ENCODE results near the gene ONECUT3.
"Not testable (repeated sequence)": the region's sequence is repeated elsewhere in the genome, so short reads cannot be mapped to it uniquely, and the experiment has no call there.

The ONECUT3 gene

DNA sequence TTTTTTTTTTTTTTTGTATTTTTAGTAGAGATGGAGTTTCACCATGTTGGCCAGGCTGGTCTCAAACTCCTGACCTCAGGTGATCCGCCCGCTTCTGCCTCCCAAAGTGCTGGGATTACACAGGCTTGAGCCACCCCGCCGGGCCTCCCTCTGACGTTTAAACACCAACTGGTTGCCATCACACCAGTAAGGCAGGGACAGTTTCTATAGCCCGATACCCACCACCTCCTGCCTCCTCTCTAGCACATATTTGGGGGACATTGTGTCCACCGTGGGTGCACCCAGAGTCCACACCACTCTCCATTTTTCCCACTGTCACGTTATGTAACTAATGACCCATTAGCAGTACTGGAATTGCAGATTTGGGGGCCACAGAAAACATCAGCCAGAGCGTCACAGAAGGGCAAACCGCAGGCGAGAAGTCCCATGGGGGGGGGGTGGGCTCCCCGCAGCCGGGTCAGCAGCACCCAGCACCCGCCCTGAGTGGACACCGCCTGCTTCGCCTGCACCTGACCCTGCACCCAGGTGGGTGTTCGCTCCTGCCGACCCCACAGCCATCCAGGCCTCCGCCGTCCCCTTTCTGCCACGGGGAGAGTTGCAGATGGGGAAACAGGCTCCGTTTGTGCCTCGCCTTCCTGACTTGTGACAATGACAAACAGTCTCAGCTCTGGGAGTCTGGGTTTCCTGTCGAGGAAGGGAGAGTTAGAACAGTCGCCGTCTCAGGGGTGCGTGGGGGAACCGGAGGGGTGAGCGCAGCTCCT is 3.6 kb downstream of the ONECUT3 start:
- DNase-seq = no peak

DNA sequence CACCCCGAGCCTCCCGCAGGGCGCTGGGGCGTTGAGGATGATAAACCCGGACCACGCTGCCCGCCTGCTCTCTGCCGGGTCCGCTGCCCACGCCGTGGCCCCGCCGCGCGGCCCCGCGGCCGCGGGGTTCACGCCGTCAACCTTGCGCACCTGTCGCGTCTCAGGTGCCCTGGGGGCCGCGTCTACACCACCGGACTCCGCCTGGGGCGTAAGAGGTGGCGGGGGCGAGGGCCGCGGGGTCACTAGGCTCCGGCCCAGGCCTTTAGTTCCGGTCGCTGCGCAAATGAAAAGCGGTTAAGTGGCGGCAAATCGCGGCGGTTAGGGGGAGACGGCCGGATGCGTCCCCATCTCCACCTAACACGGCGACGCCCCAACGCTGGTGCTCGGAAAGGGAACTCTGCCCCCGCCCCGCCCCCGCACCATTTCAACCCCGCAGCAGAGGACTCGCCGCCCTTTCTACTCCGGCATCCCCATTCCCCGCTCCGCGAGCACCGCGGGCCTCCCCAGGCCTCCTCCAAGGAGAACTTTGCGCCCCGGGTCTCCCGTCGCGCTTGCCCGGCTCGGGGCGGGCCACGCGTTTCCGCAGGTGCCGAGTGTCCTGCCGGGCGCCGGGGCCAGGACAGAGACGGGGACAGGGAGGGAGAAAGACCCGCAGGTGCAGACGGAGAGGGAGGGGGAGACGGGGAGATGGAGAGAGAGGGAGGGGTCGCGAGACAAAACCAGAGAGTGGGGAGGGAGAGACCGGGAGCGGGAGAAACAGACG is 4.3 kb downstream of the ONECUT3 start:
- DNase-seq = no peak

DNA sequence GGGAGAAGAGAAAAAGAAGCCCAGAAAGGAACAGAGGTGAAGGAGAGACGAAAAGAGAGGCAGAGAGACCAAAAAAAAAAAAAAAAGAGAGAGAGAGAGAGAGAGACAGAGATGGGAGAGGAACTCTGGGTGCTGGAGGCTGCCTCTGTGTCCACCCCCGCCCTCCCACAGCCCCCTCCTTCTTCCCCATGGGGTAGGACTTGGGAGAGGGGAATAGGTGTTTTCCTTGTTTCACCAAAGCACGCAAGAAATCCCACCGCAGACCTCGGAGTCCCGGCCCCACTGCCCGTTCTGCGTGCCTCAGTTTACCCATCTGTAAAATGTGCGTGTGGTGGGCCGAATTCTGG is 4.9 kb downstream of the ONECUT3 start:
- no peak for DNase-seq

DNA sequence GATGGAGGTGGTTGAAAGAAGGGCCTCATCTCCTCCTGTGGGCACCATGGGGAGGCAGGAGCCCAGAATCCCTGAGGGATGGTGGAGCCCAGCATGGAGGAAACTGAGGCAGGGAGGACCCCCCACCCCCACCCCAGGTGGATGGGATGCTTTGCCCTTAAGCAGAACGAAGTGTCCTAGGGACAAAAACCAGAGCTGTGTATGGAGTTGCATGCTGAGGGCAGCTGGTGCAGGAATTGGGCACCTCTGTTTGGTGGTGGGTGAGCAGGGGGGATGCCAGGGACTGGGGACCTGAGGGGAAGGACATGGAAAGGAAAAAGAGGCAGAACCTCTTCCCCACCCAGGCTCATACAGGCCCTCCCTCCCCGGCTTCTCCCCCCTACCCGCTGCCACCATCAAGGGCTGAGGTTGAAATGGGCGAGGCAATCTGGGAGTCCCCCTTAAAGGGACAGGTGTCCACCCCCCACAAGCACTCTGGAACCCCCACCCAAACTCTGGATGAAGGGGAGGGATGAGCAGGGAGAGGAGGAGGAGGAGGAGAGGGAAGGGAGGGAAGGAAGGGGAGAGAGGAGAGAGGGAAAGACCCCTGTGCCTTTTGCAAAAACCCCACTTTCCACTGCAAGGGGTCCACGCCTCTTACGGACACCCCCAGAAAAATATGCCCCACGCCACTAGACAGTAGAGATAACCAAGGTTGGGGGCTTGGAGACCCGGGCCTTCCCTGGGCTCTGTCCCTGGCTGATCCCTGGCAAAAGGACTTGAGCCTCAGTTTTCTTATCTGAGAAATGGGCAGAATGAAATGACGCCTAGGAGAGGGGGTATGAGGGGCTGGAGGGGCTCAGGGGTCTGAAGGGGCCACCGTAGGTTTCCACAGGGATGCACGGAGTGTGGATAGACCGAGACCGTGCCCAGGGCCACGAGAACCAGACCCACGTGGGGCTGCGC is 5.9 kb downstream of the ONECUT3 start:
- no peak for DNase-seq

DNA sequence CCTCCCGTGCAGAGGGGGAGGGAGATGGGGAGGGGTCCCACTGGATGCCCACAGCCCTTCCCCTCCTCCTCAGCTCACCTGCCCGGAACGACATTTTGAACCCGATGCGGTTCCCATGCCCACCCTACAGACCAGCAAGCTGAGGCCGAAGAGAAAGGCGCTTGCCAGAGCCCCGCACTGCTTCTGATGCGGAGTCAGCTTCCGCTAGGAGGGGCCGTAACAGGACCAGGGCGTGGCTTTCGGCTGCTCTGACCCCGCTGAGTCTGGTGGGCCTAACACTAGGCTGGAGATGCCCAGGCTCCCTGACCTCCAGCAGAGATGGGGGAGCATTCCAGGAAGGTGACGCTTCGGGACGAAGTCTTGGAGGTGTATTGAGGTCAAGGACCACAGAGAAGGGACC is 6.7 kb downstream of the ONECUT3 start:
- DNase-seq = no peak

DNA sequence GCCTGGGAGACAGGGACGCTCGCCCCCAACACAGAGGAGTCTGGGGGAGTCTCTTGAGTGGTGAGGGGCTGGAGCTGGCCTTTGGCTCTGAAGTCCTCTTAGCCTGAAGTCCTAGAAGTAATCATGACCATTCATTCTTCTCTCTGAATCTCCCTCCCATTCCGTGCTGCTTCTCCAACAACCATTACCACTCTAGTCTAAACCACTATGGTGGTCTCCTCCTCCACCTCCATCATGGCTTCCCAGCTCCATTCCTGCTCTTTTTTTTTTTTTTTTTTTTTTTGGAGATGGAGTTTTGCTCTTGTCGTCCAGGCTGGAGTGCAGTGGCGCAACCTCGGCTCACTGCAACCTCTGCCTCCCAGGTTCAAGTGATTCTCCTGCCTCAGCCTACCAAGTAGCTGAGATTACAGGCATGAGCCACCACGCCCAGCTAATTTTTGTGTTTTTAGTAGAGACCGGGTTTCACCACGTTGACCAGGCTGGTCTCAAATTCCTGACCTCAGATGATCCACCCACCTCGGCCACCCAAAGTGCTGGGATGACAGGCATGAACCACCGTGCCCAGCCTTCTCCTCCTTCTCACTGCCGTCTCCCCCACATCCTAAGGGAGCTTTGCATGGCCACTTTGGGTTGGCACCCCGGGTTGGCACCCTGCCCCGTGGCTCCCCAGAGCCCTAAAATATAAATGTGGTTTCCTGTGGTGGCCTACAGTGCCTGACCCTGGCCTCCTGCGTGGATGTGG is 7.7 kb downstream of the ONECUT3 start:
- DNase-seq = not testable (repeated sequence)

DNA sequence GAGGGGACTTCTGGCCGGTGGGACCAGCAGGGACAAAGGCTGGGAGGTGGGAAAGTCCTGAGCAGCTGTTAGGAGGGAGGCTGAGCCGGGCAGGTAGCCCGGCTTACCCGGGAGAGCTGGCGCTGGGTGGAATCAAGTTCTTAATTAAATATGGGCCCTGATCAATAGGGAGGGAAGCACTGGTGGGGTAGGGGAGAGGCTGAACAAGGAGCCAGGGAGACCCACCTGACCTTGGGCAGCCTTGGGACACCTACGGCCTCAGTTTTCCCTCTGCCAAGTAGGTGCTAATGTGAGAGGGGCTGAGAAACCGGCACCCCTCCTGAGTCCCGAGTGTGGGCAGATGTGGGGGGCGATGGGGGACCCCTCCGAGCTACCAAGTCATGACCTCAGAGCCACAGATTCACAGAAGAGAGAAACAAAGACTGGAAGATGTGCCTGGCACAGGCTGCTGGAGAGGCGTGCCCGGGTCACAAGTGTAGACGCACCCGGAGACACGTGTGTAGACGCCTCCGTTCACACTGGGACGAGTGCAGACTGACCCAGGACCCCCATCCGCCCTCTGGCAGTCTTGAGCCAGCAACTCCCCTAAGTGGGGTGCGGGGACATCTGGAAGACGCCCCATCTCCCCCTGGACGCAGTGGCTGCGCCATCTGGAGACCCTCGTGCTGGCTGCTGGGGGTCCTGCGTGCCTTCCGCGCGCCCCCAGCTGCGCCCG is 8.4 kb downstream of the ONECUT3 start:
- DNase-seq = no peak

DNA sequence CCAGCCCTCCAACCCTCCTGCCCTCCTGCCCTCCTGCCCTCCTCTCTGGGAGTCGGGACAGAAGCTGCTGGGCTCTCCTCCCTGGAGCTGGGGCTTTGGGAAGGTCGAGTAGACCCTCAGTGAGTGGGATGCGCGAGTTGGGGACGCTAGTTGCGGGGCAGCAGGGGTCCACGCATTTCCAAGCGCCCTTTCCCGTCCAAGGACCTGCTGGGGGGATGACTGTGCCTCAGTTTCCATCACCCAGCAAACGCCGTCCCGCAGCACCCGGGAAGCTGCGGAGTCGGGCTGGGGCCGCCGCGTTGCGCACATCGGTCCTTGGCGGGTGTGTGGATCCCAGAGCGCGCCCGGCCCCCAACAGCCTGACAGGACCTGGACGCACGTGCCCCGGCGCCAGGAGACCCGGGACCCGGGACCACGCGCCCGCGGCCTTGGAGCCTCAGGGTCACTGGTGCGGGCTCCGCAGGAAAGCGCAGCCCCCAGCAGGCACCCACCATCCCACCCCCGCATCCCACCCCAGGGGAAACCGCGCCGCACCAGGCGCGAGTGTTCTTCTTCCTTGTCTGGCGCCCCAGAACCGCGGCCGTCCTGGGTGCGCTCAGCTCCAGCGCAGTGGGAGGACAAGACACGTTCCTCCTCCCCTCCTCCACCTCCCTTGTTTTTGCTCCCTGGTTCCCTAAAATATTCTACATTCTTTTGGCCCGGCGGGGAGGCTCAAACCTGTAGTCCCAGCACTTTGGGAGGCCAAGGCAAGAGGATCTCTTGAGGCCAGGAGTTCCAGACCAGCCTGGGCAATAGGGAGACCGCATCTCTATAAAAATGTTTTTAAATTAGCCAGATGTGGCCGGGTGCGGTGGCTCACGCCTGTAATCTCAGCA is 9.2 kb downstream of the ONECUT3 start:
- DNase-seq = no peak

DNA sequence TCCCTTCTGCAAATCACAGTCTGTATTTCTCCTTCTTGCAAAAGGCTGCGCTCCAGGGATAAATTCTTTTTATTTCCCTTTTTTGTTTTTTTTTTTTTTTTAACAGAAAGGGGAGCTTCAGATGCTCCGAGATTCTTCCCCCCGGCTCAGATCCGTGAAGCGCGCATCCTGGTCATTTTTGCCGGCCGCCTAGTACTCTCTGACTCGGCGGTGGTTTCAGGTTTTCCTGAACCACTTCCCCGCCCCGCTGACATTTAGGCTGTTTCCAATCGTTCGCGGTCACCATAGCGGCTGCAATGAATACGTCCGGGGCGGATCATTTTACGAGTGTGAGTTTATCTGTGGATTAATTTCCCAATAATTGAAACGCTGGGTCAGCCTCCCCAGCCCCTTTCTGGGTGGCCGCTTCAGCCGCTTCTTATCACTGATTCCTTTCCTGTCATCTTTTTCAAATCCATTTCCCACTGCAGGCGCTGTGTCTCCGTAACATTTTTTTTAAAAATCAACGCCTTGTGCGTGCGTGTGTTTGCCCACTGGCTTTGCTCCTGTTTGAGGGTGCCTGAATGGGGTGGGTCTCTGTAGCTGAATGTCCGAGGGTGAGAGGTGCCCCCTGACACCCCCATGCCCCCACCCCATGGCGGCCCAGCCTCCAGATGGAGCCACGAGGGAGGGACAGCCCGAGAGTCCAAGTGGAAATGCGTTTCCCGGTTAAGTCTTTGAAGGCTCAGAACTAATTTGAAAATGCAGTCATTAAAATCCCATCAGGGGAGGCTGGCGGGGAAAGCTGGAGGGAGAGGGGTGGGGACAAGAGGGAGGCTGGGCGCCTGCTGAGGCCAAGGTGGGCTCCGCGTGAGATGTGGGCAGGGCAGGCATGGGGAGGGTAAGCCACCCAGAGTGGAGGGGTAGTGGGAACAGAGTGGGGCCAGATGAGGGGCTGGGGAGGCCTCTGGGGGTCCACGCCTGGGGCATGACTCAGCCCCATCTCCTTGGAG is 10.6 kb downstream of the ONECUT3 start:
- no peak for DNase-seq

DNA sequence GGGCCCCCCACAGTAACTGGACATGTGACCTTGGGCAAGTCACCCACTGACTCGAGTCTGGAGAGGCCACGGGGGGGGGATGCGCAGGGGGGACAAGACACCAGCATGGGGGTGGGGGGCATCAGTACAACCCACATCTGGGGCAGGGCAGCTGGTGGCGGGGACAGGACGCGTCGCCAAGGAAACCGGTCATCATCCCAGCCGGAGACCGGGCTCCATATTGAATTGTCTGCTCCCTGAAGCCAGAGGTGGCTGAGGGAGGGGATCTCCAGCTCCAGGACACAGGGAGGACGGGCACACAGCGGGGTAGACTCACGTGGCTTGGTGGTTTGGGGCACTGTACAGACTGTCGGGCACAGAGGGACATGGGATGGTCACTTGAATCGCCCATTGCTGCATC is 11.4 kb downstream of the ONECUT3 start:
- DNase-seq = no peak

DNA sequence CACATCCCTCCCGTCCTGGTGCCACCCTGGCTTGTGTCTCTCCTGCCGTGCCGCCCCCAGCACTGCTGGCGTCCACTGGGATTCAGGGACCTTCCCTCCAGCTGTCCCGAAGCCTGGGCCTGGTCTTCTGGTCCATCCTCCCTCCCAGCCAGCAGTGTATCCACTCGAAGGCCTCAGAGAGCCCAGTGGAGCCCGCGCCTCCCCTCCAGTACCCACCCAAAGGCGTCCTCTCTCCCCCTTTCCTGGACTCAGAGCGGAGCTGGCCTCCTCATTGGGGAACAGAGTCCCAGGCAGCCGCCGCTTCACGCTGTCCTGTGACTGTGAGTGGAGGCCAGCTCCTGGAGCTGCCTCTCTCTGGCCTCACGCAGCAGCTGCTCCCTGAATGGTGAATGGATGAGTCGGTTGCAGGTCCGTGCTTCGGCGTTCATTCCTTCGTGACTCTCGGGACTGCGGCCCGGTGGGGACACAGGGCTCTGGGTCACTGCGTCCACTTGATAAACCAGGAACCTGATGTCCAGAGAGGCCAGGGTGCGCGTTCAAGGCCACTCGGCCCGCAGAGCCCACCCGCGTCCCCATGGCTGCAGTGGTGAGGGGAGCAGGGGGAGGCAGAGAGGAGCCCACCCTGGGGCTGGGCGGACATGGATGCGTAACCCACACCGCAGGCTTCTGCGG is 12.1 kb downstream of the ONECUT3 start:
- DNase-seq = no peak

DNA sequence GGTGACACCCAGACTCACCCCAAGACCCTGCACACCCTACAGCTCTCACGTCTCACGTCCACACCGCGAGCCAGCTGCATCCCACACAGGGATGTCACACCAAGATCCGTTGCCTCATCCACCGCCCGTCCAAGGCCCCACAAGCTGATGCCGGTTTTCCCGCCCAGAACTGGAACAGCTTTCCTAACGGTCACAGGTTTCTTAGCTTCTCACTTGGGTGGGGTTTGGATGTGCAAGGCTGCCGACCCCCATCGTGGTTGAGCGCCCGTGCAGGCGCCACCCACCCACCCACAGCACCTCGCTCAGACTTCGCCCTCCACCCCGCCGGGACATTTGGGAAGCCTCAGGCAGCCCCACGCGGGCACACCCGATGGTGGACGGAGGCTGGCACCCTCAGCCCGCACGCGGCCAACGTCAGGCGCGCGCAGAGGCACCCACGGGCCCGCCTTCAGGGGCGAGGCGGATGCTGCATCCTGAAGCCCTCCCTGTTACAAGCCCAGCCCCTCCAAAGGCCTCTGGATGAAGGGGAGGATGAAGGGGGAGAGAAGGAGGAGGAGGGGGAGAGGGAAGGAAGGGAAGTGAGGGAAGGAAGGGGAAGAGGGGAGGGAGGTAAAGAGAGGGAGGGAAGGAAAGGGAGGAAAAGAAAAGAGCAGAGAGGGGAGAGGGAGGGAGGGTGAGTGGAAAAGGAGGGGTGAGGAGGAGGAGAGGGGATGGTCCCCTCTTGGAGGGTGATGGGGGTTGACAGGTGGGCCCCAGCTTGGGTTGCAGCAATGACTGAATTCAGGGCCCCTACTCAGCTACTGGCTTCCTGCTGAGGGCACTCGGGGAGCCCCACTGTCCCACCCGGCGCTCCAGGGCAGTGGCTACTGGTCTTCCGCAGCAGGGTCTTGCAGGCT is 12.8 kb downstream of the ONECUT3 start:
- DNase-seq = no peak

DNA sequence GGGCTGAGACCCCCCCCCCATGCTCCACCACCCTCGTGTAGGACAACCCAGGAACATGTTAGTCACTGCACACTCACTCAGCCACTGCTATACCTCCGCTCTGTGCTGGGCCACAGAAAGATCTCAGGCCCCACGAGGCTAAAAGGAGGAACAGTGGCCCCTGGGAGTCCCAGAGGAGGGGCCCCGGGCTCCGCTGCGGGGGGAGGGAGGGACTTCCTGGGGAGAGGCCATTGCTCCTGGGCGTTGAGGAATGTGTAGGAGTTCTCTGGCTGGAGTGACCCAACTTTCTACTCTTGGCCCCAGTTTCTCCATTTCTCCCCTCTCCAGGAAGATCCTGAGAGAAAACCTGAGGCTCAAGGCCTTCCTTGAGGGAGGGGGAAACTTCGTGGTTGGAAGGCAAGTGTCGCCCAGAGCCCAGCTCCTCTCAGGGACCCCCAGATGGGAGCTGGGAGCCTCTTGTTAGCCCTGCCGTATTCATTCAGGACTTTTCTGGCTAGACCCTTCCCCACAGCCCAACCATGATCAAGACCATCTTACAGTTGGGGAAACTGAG is 13.6 kb downstream of the ONECUT3 start:
- DNase-seq = no peak

DNA sequence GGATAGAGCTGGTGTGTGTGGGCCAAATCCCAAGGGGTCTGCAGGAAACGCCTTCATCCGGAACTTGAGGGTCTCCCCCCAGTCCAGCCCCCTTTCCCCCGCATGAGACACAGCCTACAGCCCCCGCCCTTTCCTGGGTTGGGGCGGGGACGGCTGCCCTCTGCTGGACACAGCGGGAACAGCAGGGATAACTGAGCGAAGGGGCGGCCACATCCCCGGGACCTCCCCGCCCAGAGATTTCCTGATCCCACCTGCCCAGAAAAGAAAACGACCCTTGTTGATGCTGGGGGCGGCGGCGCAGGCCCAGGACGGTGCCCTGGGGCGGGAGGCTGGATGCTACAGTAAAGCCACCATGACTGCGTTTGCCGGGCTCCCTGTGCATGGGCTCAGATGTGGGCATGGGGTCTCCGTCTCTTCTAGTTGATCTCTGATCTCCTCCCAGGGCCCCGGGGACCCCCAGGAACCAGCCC is 14.2 kb downstream of the ONECUT3 start:
- peak; percentile 21 for DNase-seq

DNA sequence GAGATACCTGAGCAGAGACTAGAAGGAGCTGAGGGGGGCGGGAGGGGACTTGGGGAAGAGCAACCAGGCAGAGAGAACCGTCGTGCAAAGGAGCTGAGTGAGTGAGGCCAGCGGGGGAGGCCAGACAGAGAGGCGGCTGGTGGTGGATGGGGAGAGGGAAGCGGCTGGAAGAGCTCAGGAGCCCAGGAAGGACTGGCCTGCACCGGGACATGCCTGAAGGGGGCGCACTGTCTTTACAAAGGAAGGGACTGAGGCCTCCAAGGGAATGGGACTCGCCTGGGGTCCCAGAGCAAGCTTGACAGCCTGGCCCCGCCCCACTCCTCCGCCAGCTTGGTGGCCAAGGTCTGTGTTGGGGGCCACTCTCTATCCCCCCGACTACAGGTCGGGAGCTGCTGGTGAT is 14.9 kb downstream of the ONECUT3 start:
- DNase-seq = no peak

DNA sequence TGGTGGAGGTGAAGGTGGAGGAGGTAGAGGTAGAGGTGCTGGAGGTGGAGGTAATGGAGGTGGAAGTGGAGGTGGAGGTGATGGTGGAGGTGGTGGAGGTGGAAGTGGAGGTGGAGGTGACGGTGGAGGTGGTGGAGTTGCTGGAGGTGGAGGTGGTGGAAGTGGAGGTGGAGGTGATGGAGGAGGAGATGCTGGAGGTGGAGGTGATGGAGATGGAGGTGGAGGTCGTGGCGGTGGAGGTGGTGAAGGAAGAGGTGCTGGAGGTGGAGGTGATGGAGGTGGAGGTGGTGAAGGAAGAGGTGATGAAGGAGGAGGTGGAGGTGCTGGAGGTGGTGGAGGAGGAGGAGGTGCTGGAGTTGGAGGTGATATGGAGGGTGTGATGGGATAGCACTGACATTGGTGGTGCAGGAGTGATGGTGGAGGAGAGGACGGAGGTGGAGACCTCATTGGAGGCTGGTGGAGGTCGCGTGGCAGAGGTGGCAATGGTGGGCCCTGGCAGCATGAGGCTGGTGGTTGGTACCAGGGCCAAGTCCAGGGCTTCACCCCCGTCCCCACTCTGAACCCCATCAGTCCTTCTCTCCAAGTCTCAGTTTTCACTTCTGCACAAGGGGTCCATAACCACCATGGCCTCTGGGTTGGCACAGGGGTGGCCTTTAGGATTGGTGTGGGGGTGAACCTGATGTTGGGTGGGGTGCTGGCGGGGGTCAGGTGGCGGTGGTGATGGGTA is 15.8 kb downstream of the ONECUT3 start:
- no peak for DNase-seq

DNA sequence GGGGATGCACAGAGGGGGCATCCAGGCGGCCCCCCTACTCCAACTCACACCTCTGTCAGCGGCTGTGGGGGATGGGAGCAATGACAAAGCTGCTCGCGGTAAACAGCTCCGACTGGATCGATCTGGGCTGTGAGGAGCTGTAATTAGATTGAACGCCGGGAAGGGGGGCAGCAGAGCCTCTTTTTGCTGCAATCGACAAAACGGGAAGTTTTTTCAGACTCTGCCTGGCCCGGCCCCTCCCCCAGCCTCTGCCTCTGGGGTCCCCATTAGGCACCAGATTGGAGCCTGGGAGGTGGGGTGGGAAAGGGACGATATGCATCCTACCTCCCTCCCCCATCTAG is 16.3 kb downstream of the ONECUT3 start:
- no peak for DNase-seq
